GM12872 (cell line): ENCODE results near the gene CDH6.

Source experiments
- CTCF ChIP-seq: IDR thresholded peaks from 3 replicates; pipeline ENCODE4 v1.5.1; 2011; ENCODE audit warnings: low read depth, mild to moderate bottlenecking, low read length, moderate library complexity; ENCODE audit not compliant: insufficient read depth

Gene CDH6

GRCh38 chr5:31161781-31162181, 31.7 kb upstream of the CDH6 start:
- no peak for TF ChIP-seq CTCF

GRCh38 chr5:31165729-31166128, 27.8 kb upstream of the CDH6 start:
- TF ChIP-seq CTCF, result no peak

GRCh38 chr5:31169379-31169778, 24.1 kb upstream of the CDH6 start:
- no peak for TF ChIP-seq CTCF

GRCh38 chr5:31172881-31173280, 20.6 kb upstream of the CDH6 start:
- TF ChIP-seq CTCF, result no peak

- no peak for TF ChIP-seq CTCF
These were observed 19.9 kb upstream of the CDH6 start for GRCh38 chr5:31173614-31174013.

- TF ChIP-seq CTCF, result no peak
These were observed 12.0 kb upstream of the CDH6 start for GRCh38 chr5:31181376-31181987.

- no peak for TF ChIP-seq CTCF
These were observed 11.3 kb upstream of the CDH6 start for GRCh38 chr5:31182136-31182535.
